ENCODE data around the gene DTX4.

GRCh38 chr11:59224351-59224928 is 52.5 kb downstream of the DTX4 start:
- TF ChIP-seq CTCF (IDR thresholded peaks at IDR 0.05 in 4 of 5, conservative IDR thresholded peaks at IDR 0.05 in 1 of 5) = no peak
- TF ChIP-seq POLR2A (IDR thresholded peaks at IDR 0.05) = no peak
